ENCODE results near the gene PHACTR2. TPM values are rescaled to one million over a fixed set of nuclear protein-coding genes. Genes with fewer than 3 reads are reported as not detected.
"Not testable (repeated sequence)": the region's sequence is repeated elsewhere in the genome, so short reads cannot be mapped to it uniquely, and the experiment has no call there.

Gene PHACTR2
- total and polyA plus RNA-seq, 3 donors from 2014 or later: 18.3 to 121 (median 102) TPM

- DNase-seq: no peak
- Histone ChIP-seq H3K27me3 (no peaks in the 10 kb centered on the region), H3K9me3 (no peaks in the 10 kb centered on the region), H3K4me1 (no peaks in the 10 kb centered on the region), H3K27ac (no peak overlapping the region), H3K4me3 (no peak overlapping the region), H3K36me3 (ENCODE audit: low read depth, missing control alignments) (no peaks in the 10 kb centered on the region)
- 96 to 97% methylated on average over 3 of the region's 3 CpGs for WGBS, 2 donors
- intact Hi-C loops (cut with DNase I; ENCODE audit: low total_unique reads): no loop called here
- TF ChIP-seq POLR2A (IDR thresholded peaks at IDR 0.05): no peak
- TF ChIP-seq, protein P1, sequence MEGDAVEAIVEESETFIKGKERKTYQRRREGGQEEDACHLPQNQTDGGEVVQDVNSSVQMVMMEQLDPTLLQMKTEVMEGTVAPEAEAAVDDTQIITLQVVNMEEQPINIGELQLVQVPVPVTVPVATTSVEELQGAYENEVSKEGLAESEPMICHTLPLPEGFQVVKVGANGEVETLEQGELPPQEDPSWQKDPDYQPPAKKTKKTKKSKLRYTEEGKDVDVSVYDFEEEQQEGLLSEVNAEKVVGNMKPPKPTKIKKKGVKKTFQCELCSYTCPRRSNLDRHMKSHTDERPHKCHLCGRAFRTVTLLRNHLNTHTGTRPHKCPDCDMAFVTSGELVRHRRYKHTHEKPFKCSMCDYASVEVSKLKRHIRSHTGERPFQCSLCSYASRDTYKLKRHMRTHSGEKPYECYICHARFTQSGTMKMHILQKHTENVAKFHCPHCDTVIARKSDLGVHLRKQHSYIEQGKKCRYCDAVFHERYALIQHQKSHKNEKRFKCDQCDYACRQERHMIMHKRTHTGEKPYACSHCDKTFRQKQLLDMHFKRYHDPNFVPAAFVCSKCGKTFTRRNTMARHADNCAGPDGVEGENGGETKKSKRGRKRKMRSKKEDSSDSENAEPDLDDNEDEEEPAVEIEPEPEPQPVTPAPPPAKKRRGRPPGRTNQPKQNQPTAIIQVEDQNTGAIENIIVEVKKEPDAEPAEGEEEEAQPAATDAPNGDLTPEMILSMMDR (IDR thresholded peaks at IDR 0.05): no peak
Measured at GRCh38 chr6:143859891-143860660, 182.3 kb downstream of the PHACTR2 start.

DNA sequence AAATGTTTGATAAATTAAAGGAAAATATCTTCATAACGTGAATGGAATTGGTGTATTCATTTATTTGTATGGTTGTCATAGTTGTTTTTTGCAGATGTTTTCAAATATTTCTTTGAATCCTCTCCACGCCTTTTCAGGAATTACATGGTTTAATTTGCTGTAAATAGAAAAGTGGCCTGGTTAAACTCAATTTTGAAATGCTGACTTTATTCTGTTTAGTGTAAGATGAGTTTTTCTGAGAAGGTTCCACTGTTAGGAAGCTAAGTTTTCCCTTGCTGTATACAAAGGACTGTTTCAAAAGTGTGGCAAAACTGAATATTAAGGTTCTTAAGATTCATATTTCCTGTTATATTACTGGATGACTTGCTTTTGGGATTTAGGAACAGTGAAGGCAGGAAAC is 186.0 kb downstream of the PHACTR2 start:
- no peaks in the 10 kb centered on the region for H3K27me3 ChIP-seq
- intact Hi-C loops (cut with DNase I; ENCODE audit: low total_unique reads): no loop called here
- WGBS, 2 donors: 92% methylated on average over 2 of the region's 2 CpGs
- no peak overlapping the region for H3K4me3 ChIP-seq
- DNase-seq: no peak
- TF ChIP-seq, protein P1 (IDR thresholded peaks at IDR 0.05): no peak
- TF ChIP-seq POLR2A (IDR thresholded peaks at IDR 0.05): no peak
- no peaks in the 10 kb centered on the region for H3K9me3 ChIP-seq
- no peaks in the 10 kb centered on the region for H3K4me1 ChIP-seq
- no peak overlapping the region for H3K27ac ChIP-seq
- no peaks in the 10 kb centered on the region for H3K36me3 ChIP-seq (ENCODE audit: low read depth, missing control alignments)

DNA sequence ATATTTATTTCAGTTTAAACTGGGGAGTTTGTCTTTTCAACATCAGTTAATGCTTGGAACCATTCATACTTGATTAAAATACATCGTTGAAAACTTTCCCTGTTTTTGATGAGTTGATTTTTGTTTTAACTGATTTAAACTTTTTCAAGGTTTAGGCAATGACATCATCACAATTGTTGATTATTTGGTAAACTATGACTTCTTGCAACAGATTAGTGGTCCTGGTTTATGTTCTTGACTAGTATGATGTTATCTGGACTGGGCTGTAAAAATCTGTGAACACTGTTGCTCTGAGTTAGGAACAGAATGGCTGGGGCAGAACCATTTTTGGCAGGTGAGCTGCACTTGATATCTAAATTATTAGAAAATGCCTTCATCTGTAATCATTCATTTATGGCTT is 186.5 kb downstream of the PHACTR2 start, which contains the start of gene ZC2HC1B:
TSS of gene ZC2HC1B (plus strand) at position 241 of the 400 bp plus-strand sequence. CDS start at position 307, 66 bp downstream.
- H3K4me1 ChIP-seq: no peaks in the 10 kb centered on the region
- H3K27me3 ChIP-seq: no peaks in the 10 kb centered on the region
- H3K9me3 ChIP-seq: no peaks in the 10 kb centered on the region
- H3K36me3 ChIP-seq (ENCODE audit: low read depth, missing control alignments): no peaks in the 10 kb centered on the region
- no peak for DNase-seq
- H3K4me3 ChIP-seq: no peak within 1 kb of the TSS
- H3K27ac ChIP-seq: no peak within 1 kb of the TSS
- no peak for TF ChIP-seq POLR2A (IDR thresholded peaks at IDR 0.05)
- TF ChIP-seq, protein P1 (IDR thresholded peaks at IDR 0.05): no peak
- 85 to 86% methylated on average over 1 of the region's 1 CpG for WGBS, 2 donors
- intact Hi-C loops (cut with DNase I; ENCODE audit: low total_unique reads): no loop called here

DNA sequence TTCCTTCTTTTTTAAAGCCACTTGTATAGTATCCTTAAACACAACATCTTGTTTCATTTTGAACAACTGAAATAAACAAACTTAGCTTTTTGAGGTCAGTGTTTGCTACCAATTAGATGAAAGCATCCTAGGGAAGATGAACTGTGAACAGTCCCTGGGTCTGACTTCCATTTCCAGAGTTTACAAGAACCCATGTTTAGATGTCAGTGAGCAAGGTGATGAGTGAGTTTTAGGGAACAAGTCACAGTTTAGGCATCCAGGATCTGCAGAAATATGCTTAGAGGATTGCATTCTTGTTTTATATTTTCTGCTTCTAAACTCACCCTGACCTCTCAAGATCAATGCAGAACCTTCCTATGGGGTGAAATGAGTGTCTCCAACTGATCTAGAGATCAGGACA is 189.5 kb downstream of the PHACTR2 start:
- no peaks in the 10 kb centered on the region for H3K4me1 ChIP-seq
- DNase-seq: no peak
- no peak overlapping the region for H3K4me3 ChIP-seq
- H3K9me3 ChIP-seq: no peaks in the 10 kb centered on the region
- no peaks in the 10 kb centered on the region for H3K27me3 ChIP-seq
- TF ChIP-seq, protein P1 (IDR thresholded peaks at IDR 0.05): no peak
- no peak for TF ChIP-seq POLR2A (IDR thresholded peaks at IDR 0.05)
- H3K36me3 ChIP-seq (ENCODE audit: low read depth, missing control alignments): no peaks in the 10 kb centered on the region
- intact Hi-C loops (cut with DNase I; ENCODE audit: low total_unique reads): no loop called here
- no peak overlapping the region for H3K27ac ChIP-seq

DNA sequence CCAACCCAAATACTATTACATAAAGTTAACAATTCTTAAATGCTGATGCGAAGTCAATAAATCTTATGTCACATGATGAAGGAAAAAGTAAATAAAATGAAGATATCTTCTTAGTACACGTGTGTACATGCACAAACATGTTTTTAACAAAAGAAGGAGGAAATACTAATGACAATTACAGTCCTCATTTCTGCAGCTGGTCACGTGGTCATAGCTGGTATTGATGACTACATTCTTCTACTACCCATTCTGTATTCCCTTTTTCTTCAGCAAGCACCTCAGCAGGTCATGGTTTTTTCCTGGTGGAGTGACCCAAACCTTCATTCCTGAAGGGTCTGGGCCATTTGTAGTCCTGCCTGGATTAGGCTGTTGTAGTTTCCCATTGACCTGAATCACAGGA is 191.0 kb downstream of the PHACTR2 start:
- WGBS, 2 donors: 90 to 91% methylated on average over 3 of the region's 3 CpGs
- H3K27ac ChIP-seq; H3K4me1 ChIP-seq; H3K4me3 ChIP-seq; H3K36me3 ChIP-seq (ENCODE audit: low read depth, missing control alignments); intact Hi-C loops (cut with DNase I; ENCODE audit: low total_unique reads); H3K9me3 ChIP-seq; H3K27me3 ChIP-seq; DNase-seq: not testable (repeated sequence)

DNA sequence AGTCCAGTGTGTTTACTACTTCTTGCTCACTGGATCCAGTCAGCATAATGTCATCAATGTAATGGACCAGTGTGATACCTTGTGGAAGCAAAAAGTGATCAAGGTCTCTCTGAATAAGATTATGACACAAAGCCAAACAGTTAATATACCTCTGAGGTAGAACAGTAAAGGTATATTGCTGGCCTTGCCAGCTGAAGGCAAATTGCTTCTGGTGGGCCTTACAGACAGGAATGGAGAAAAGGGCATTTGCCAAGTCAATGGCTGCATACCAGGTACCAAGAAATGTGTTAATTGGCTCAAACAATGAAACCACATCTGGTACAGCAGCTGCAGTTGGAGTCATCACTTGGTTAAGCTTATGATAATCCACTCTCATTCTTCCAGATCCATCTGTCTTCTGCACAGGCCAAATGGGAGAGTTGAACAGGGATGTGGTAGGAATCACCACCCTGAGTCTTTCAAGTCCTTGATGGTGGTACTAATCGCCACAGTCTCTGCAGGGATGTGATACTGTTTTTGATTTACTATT is 193.5 kb downstream of the PHACTR2 start:
- H3K27ac ChIP-seq; H3K27me3 ChIP-seq; H3K4me3 ChIP-seq; H3K36me3 ChIP-seq (ENCODE audit: low read depth, missing control alignments); DNase-seq; H3K4me1 ChIP-seq; intact Hi-C loops (cut with DNase I; ENCODE audit: low total_unique reads); H3K9me3 ChIP-seq: not testable (repeated sequence)
- WGBS, 2 donors: 97 to 100% methylated on average over 1 of the region's 1 CpG

All from testis (tissue), 3 donors.